NCI-H1930 (cell line): ENCODE results near the gene R3HDM2.
"Not testable (repeated sequence)": the region's sequence is repeated elsewhere in the genome, so short reads cannot be mapped to it uniquely, and the experiment has no call there.

Experiments
- DNase-seq, 2 experiments: peaks; one replicate each; lab custom pipeline; 2025; lab: John Stamatoyannopoulos, UW

Gene R3HDM2

DNA sequence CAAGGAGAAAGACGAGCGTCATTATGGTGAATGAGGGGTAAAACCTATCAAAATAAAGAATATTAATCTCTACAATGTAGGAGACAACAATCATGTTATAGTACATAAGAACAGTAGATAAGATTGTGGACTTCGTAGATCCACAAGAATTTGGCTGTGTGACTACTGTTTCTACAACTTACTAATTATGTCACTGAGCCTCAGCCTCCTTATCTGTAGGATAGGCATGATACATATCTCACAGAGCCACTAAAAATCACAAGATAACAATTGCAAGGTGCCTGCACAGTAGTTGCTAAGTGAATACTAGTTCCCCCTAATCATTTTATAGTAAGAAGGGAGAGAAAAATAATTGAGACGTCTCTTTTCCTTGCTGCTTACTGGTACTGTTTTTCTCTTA lies 101.6 kb downstream of the R3HDM2 start:
- no peak for DNase-seq

GRCh38 chr12:57325395-57325794 lies 105.4 kb downstream of the R3HDM2 start:
- no peak for DNase-seq

GRCh38 chr12:57323416-57323815 lies 107.4 kb downstream of the R3HDM2 start:
- DNase-seq, result no peak

DNA sequence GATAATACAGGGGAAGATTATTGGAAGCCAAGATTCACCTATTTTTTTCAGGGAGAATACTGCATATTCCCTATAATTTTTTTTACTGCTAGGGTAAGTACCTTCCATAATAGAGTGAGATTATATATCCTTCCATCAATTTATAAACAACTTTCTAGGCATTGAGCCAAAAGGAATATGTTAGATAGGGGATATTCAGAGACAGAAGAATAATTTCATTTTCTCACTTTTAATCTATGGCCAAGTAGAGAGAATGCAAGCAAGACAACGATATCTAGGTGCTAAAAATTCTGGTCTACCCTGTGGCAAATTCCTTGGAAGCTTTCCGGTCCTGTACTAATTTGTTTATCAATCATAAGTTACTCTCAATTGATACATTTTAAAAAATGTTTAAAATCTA lies 110.2 kb downstream of the R3HDM2 start:
- no peak for DNase-seq

DNA sequence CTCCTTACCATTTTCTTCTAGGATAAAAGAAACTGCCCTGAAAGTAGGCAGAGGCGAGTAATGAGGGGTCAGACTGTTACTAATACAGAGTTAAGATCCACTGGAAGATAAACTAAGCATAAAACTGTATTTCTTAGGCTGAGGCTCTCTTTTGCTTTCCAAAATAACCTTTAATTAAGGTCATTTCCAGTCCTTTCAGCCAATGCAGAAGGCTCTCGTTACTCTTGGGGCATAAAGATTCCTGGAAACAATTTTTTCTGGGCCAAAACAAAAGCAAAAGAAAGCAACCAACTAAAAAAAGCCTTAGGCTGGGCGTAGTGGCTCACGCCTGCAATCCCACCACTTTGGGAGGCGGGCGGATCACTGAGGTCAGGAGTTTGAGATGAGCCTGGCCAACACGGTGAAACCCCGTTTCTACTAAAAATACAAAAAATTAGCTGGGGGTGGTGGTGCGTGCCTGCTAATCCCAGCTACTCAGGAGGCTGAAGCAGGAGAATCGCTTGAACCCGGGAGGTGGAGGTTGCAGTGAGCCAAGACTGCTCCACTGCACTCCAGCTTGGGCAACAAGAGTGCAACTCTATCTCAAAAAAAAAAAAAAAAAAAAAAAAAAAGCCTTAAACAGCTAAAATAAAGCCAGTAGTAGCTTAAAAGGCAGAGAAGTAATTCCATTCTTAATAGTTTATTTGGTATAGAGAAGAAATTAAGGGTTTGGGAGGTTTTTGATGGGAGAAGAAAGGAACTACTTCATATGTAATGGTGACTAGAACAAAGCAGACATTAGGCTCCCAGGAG lies 111.0 kb downstream of the R3HDM2 start:
- DNase-seq, result no peak

- DNase-seq, result no peak
Measured at GRCh38 chr12:57315681-57316080, 115.2 kb downstream of the R3HDM2 start.

- not testable (repeated sequence) for DNase-seq
Measured at GRCh38 chr12:57312287-57312686, 118.6 kb downstream of the R3HDM2 start.

DNA sequence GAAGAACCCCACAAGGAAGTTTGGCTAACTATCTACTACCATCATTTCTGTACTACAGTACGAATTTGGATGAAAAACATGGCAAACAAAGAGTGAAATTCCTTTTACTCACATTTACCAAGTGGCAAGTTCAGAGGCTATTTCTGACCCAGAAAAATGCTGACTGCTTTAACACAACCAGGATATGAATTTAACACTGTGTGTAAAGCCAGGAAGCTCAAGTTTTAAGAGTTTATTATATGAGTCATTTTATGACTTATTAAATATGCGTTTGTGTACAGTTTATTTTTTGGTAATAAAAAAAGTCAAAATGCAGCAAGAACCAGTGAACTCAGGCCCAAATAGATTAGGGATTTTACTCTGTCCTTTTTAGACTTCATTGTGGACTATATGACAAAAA lies 121.4 kb downstream of the R3HDM2 start:
- DNase-seq, result no peak

GRCh38 chr12:57300961-57301584 lies 129.8 kb downstream of the R3HDM2 start:
- no peak for DNase-seq

GRCh38 chr12:57299514-57300016 lies 131.3 kb downstream of the R3HDM2 start:
- DNase-seq, result no peak

DNA sequence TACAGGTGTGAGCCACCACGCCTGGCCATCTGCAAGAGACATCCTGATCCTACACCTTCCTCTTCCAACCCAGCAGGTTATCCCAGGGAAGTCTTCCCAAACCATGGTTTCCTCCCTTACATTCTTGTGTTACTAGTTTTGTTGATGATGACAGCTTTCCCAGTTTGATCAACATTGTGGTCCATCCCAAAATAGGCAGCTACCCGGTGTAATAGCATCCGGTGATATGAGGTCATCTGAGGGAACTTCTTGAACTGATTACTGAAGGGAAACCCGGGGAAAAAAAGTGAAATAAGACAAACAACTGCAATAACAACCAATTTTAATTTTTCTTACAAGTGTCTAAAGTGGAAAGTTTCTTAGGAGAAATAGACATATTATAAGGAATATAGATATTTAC lies 134.6 kb downstream of the R3HDM2 start:
- DNase-seq, result no peak

GRCh38 chr12:57282073-57282472 lies 148.8 kb downstream of the R3HDM2 start:
- DNase-seq, result not testable (repeated sequence)

DNA sequence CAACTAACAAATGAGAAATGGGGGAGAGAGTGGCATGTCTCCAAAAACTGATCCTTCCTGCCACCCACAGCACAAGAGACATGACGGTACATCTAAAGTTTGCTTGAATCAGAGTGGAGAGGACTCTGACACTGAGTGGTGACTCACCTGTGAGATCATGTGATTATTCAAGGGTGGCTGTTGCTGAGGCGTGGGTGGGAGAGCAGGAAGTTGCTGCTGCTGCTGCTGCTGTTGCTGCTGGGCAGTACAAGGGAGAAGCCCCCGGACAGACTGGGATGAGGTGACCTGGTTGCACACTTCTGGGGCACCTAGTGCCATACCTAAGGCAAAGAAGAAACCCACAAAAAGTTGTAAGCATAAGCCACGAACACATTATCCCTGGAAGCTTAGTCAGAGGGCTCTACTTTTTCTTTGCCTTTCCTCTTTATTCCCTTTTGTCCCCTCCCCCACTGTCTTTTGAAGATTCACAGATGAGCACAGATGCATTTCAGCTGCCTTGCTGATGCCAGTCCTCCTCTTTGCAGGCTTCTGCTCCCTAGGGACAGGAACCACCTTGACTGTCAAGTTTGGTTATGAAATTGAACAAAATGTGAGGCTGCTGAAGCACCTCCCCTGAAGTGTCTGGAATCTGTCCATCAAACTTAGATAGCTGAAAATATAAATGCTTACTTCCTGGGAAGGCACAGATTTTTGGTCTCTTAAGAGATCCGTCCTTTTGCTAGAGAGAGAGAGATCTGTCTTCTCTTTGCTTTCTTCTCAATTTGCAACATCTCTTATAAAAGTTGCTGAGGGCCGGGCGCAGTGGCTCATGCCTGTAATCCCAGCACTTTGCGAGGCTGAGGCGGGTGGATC lies 150.4 kb downstream of the R3HDM2 start:
- no peak for DNase-seq

- DNase-seq, result no peak
Measured at GRCh38 chr12:57278465-57279381, 152.1 kb downstream of the R3HDM2 start.

- DNase-seq, result no peak
Measured at GRCh38 chr12:57276935-57277563, 153.8 kb downstream of the R3HDM2 start.

- DNase-seq, result not testable (repeated sequence)
Measured at GRCh38 chr12:57276233-57276632, 154.6 kb downstream of the R3HDM2 start.

GRCh38 chr12:57273516-57273915 lies 157.3 kb downstream of the R3HDM2 start:
- DNase-seq, result no peak

GRCh38 chr12:57272337-57273151 lies 158.3 kb downstream of the R3HDM2 start:
- DNase-seq, result no peak

DNA sequence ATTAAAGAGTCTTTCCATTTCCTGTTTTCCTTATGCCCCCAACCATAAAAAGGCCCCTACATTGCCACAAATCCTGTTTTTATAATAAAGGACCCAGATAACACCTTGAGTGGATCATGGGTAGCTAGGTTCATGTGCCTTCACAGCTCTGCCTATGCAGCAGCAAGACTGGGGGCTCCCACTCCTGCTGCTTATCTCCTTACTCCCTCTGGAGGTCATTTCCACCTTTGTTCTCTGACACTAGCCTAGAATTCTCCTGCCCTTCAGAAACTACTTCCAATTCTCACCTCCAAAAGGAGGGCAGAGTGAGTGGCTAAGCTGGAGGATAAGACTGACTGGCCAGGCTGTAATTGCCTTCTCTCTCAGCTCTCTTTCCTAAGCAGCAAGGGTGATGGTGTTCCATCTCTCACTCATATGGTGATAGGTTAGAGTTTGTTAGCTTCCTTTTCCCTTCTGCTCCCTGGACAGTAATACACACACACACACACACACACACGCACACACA lies 159.8 kb downstream of the R3HDM2 start:
- no peak for DNase-seq

DNA sequence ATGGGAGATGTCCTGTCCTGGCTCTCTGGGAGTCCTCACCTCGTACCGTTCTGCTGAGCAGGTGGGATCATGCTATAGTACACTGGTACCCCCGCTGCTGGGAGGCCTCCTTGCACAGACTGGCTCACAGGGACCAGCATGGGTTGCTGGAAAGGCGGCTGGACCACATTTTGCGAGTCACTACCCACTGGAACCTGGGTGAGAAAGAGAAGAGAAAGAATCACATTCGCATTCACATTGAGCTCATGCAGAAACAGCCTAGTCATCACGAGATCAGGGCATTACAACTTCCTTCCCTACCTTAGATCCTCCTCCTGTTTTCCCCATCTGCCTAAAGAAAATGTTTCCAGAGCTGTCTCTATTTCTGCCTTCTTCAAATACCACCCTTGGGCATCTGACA lies 162.6 kb downstream of the R3HDM2 start:
- no peak for DNase-seq
